Stimulated activated naive B cell treated with anti-CD40 and anti-IgM and Interleukin-4, amounts not matched to agents 10 μg/mL and 1 μg/mL and 100 μg/mL, for 72 hours (primary cell): Measurements from ENCODE around the gene PKN1.
A peak's percentile ranks its signal among the peaks of the same experiment; 100 is the strongest.
"Not testable (repeated sequence)": the region's sequence is repeated elsewhere in the genome, so short reads cannot be mapped to it uniquely, and the experiment has no call there.

Experiments used
- ATAC-seq, 2 donors: fragments of 150-1000 bp; cut with Tn5 transposase; replicated peaks; 2 replicates each; pipeline ENCODE4 v1.10.0; 2021; ENCODE audit warnings: moderate library complexity in 1 of 2
- DNase-seq: peaks from one replicate; pipeline ENCODE4 v3.0.0; 2021
- H3K27ac Mint-ChIP-seq: one replicate; pipeline ENCODE4 v1.8.0; 2022; ENCODE audit warnings: mild to moderate bottlenecking, mixed read lengths
- H3K27me3 Mint-ChIP-seq, 2 donors: one replicate each; pipeline ENCODE4 v1.8.0; 2022; ENCODE audit warnings: mixed read lengths in 2 of 2
- H3K36me3 Mint-ChIP-seq, 2 donors: one replicate each; pipeline ENCODE4 v1.8.0; 2022; ENCODE audit warnings: mixed read lengths in 2 of 2, mild to moderate bottlenecking in 1 of 2
- H3K4me1 Mint-ChIP-seq, 2 donors: one replicate each; pipeline ENCODE4 v1.8.0; 2022; ENCODE audit warnings: mixed read lengths in 2 of 2, mild to moderate bottlenecking in 1 of 2
- H3K4me3 Mint-ChIP-seq, 2 donors: one replicate each; pipeline ENCODE4 v1.8.0; 2022; ENCODE audit warnings: mild to moderate bottlenecking in 2 of 2, mixed read lengths in 2 of 2, moderate library complexity in 1 of 2
- H3K9me3 Mint-ChIP-seq, 2 donors: one replicate each; pipeline ENCODE4 v1.8.0; 2022; ENCODE audit warnings: mixed read lengths in 2 of 2, mild to moderate bottlenecking in 1 of 2

The PKN1 gene

GRCh38 chr19:14432791-14433553 lies at the start of gene PKN1:
PKN1 (plus strand) TSS chr19:14433306; CDS start chr19:14433522, 216 bp downstream.
- H3K36me3 Mint-ChIP-seq = peaks cover 5 to 9% of the 10 kb centered on the region in 2 donors
- H3K9me3 Mint-ChIP-seq = no peaks in the 10 kb centered on the region
- peak within 1 kb of the TSS; percentile 92 for H3K27ac Mint-ChIP-seq
- peaks cover 23 to 57% of the 10 kb centered on the region in 2 donors for H3K4me1 Mint-ChIP-seq
- ATAC-seq = peak; percentile 62 to 70
- H3K4me3 Mint-ChIP-seq = peak within 1 kb of the TSS; percentile 91 to 92
- peaks cover 6 to 10% of the 10 kb centered on the region in 2 donors for H3K27me3 Mint-ChIP-seq
- peak; percentile 54 for DNase-seq

- H3K4me3 Mint-ChIP-seq = peak overlapping the region; percentile 77 to 82
- peaks cover 36 to 59% of the 10 kb centered on the region in 2 donors for H3K4me1 Mint-ChIP-seq
- ATAC-seq (peak; percentile 54 to 62), DNase-seq (peak; percentile 77)
- peaks cover 7 to 24% of the 10 kb centered on the region in 2 donors for H3K36me3 Mint-ChIP-seq
- H3K27me3 Mint-ChIP-seq = no peaks in the 10 kb centered on the region
- H3K9me3 Mint-ChIP-seq = no peaks in the 10 kb centered on the region
- peak overlapping the region; percentile 87 for H3K27ac Mint-ChIP-seq
Measured at GRCh38 chr19:14383661-14384555, 49.2 kb upstream of the PKN1 start.

DNA sequence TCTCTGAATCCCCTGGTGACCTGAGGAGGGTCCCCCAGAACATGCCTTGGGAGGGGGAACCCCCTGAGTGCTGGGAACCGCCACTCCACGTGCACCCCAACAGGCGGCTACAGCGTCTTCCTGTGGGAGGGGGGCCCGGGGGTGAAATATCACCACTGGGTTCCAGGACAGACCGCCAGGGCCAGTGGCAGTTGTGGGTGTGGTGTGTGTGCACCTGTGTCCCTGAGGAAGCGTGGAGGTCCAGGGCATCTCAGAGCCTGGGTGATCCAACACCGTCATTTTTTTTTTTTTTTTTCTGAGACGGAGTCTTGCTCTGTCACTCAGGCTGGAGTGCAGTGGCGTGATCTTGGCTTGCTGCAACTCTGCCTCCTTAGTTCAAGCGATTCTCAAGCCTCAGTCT lies 47.6 kb upstream of the PKN1 start:
- peak overlapping the region; percentile 77 to 82 for H3K4me3 Mint-ChIP-seq
- no peak for DNase-seq
- peaks cover 14 to 32% of the 10 kb centered on the region in 2 donors for H3K36me3 Mint-ChIP-seq
- H3K9me3 Mint-ChIP-seq = no peaks in the 10 kb centered on the region
- H3K4me1 Mint-ChIP-seq = peaks cover 25 to 44% of the 10 kb centered on the region in 2 donors
- ATAC-seq = no peak
- no peaks in the 10 kb centered on the region for H3K27me3 Mint-ChIP-seq
- peak overlapping the region; percentile 87 for H3K27ac Mint-ChIP-seq

GRCh38 chr19:14390548-14390947 lies 42.6 kb upstream of the PKN1 start:
- Mint-ChIP-seq H3K36me3 (peaks cover 43 to 50% of the 10 kb centered on the region in 2 donors), H3K9me3 (no peaks in the 10 kb centered on the region), H3K4me1 (peaks cover 4 to 7% of the 10 kb centered on the region in 2 donors), H3K27me3 (no peaks in the 10 kb centered on the region), H3K27ac (no peak overlapping the region), H3K4me3 (no peak overlapping the region)
- ATAC-seq = no peak
- no peak for DNase-seq

- Mint-ChIP-seq H3K27ac (peak overlapping the region; percentile 25), H3K36me3 (peaks cover 49 to 55% of the 10 kb centered on the region in 2 donors)
Measured at GRCh38 chr19:14391156-14391821, 41.8 kb upstream of the PKN1 start.

GRCh38 chr19:14393329-14393728 lies 39.8 kb upstream of the PKN1 start:
- Mint-ChIP-seq H3K27ac (no peak overlapping the region), H3K4me3 (no peak overlapping the region), H3K4me1 (peaks cover 0 to 9% of the 10 kb centered on the region in 2 donors), H3K36me3 (peaks cover 61 to 70% of the 10 kb centered on the region in 2 donors), H3K9me3 (no peaks in the 10 kb centered on the region), H3K27me3 (no peaks in the 10 kb centered on the region)
- DNase-seq (no peak), ATAC-seq (no peak)

More at GRCh38 chr19:14391156-14391821, 41.8 kb upstream of the PKN1 start:
- Mint-ChIP-seq H3K4me3 (no peak overlapping the region), H3K9me3 (no peaks in the 10 kb centered on the region), H3K4me1 (peaks cover 0 to 7% of the 10 kb centered on the region in 2 donors), H3K27me3 (no peaks in the 10 kb centered on the region)
- no peak for DNase-seq
- ATAC-seq = no peak

DNA sequence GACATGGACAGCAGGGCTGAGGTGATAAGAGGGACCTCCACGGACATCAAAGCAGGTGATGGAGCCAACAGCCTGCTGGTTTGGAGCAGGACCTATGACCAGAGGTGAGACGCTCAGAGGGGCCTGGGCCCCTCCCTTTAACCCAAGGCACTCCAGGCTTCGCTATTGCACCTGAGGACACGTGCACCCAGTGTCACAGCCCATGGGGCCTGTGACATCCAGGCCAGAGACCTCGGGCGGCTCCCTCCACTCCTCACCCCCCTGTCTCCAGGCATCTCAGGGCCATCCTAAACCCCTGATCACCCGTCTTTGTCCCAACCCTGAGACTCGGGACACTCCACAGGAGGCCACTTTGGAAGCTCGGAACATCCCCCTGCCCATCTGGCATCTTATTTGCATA lies 38.9 kb upstream of the PKN1 start:
- no peak for DNase-seq
- peaks cover 0 to 5% of the 10 kb centered on the region in 2 donors for H3K4me1 Mint-ChIP-seq
- H3K36me3 Mint-ChIP-seq = peaks cover 60 to 71% of the 10 kb centered on the region in 2 donors
- no peaks in the 10 kb centered on the region for H3K27me3 Mint-ChIP-seq
- no peak for ATAC-seq
- peak overlapping the region; percentile 47 for H3K27ac Mint-ChIP-seq
- H3K4me3 Mint-ChIP-seq = no peak overlapping the region
- no peaks in the 10 kb centered on the region for H3K9me3 Mint-ChIP-seq

DNA sequence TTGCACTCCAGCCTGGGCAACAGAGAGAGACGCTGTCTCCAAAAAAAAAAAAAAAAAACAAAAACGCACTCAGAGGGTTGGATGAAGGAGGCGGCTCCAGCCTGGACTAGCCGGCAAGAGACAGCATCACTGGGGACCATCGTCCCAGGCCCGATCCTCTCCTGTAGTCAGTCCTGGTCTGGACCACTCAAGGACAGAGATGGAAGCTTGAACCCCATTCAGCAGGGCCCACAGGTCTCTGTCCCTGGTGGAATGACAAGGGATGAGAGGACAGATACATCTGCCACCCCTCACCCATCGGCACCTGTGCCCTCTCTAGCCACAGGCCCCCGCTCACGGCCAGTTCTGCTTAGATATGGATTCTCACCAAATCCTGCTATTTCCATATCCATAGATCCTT lies 37.8 kb upstream of the PKN1 start:
- H3K4me3 Mint-ChIP-seq = peak overlapping the region in 1 of 2 donors; percentile 44
- no peaks in the 10 kb centered on the region for H3K27me3 Mint-ChIP-seq
- H3K4me1 Mint-ChIP-seq = peaks cover 0 to 5% of the 10 kb centered on the region in 2 donors
- no peak for ATAC-seq
- no peaks in the 10 kb centered on the region for H3K9me3 Mint-ChIP-seq
- peaks cover 55 to 64% of the 10 kb centered on the region in 2 donors for H3K36me3 Mint-ChIP-seq
- DNase-seq = no peak
- no peak overlapping the region for H3K27ac Mint-ChIP-seq

- peaks cover 51 to 63% of the 10 kb centered on the region in 2 donors for H3K36me3 Mint-ChIP-seq
- H3K9me3 Mint-ChIP-seq = no peaks in the 10 kb centered on the region
- no peak for DNase-seq
- H3K27ac Mint-ChIP-seq = peak overlapping the region; percentile 68
- no peak overlapping the region for H3K4me3 Mint-ChIP-seq
- H3K27me3 Mint-ChIP-seq = no peaks in the 10 kb centered on the region
- H3K4me1 Mint-ChIP-seq = peaks cover 0 to 7% of the 10 kb centered on the region in 2 donors
- ATAC-seq = no peak
Measured at GRCh38 chr19:14395710-14396336, 37.3 kb upstream of the PKN1 start.

GRCh38 chr19:14396730-14397129 lies 36.4 kb upstream of the PKN1 start:
- not testable (repeated sequence) for H3K4me3 Mint-ChIP-seq, H3K27me3 Mint-ChIP-seq, DNase-seq, ATAC-seq, H3K9me3 Mint-ChIP-seq
- peaks cover 53 to 66% of the 10 kb centered on the region in 2 donors for H3K36me3 Mint-ChIP-seq
- H3K4me1 Mint-ChIP-seq = peaks cover 6 to 13% of the 10 kb centered on the region in 2 donors
- peak overlapping the region; percentile 15 for H3K27ac Mint-ChIP-seq

- Mint-ChIP-seq H3K27ac (peak overlapping the region; percentile 15), H3K4me1 (peaks cover 6 to 13% of the 10 kb centered on the region in 2 donors), H3K36me3 (peaks cover 57 to 68% of the 10 kb centered on the region in 2 donors)
- not testable (repeated sequence) for ATAC-seq, DNase-seq, H3K4me3 Mint-ChIP-seq, H3K27me3 Mint-ChIP-seq, H3K9me3 Mint-ChIP-seq
Measured at GRCh38 chr19:14397168-14397567, 35.9 kb upstream of the PKN1 start.

GRCh38 chr19:14400951-14401431 lies 32.1 kb upstream of the PKN1 start:
- peak; percentile 45 for DNase-seq
- peak overlapping the region; percentile 93 for H3K27ac Mint-ChIP-seq
- peak; percentile 66 to 77 for ATAC-seq
- no peaks in the 10 kb centered on the region for H3K9me3 Mint-ChIP-seq
- peaks cover 13 to 18% of the 10 kb centered on the region in 2 donors for H3K4me1 Mint-ChIP-seq
- no peak overlapping the region for H3K4me3 Mint-ChIP-seq
- peaks cover 58 to 70% of the 10 kb centered on the region in 2 donors for H3K36me3 Mint-ChIP-seq
- H3K27me3 Mint-ChIP-seq = no peaks in the 10 kb centered on the region

GRCh38 chr19:14401468-14402195 lies 31.5 kb upstream of the PKN1 start:
- H3K9me3 Mint-ChIP-seq = no peaks in the 10 kb centered on the region
- ATAC-seq (no peak), DNase-seq (no peak)
- peak overlapping the region; percentile 93 for H3K27ac Mint-ChIP-seq
- no peaks in the 10 kb centered on the region for H3K27me3 Mint-ChIP-seq
- peaks cover 57 to 70% of the 10 kb centered on the region in 2 donors for H3K36me3 Mint-ChIP-seq
- peak overlapping the region in 1 of 2 donors; percentile 32 for H3K4me3 Mint-ChIP-seq
- H3K4me1 Mint-ChIP-seq = peaks cover 17 to 21% of the 10 kb centered on the region in 2 donors
